HL-60/S4 (cell line): Measurements from ENCODE around the gene ERGIC3.

Experiments
- in situ Hi-C: fragments of 300-500 bp; cut with MboI; formaldehyde crosslinking; loops from 2 replicates; pipeline ENCODE4 v1.14.3; 2022; ENCODE audit warnings: low sequenced_read_pairs

ERGIC3 gene

DNA sequence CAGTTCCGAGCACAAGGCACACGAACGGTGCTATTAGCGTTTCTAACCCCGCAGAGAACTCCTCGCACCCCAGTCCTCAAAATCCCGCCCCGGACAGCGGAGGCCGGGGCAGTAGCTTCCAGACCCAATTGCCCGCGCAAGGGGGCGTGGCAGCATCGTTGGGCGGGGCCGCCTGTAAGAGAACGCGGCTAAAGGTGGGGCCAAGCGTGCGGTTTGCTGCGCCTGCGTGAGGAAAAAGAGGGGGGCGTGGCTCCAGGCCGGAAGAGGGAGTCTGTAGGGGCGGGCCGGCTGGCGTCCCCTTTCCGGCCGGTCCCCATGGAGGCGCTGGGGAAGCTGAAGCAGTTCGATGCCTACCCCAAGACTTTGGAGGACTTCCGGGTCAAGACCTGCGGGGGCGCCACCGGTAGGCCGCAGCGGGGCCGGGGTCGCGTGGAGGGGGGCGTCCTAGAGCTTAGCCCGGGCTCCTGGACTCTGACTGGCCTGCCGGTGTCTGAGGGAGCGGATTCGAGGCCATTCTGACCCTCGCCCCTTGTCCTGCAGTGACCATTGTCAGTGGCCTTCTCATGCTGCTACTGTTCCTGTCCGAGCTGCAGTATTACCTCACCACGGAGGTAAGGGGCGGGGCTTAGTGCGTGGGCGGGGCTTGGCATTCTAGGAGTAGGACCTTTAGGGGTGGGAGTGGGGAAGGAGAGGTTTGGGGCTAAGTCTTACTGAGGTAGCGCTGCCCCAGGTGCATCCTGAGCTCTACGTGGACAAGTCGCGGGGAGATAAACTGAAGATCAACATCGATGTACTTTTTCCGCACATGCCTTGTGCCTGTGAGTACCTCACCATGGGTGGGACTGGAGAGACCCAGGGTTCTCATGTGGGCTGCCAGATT is at the start of gene ERGIC3:
Gene ERGIC3 (plus strand): TSS at position 296 of the 880 bp plus-strand sequence. CDS start 20 bp downstream, at position 316.
- in situ Hi-C loops = no loop called here

DNA sequence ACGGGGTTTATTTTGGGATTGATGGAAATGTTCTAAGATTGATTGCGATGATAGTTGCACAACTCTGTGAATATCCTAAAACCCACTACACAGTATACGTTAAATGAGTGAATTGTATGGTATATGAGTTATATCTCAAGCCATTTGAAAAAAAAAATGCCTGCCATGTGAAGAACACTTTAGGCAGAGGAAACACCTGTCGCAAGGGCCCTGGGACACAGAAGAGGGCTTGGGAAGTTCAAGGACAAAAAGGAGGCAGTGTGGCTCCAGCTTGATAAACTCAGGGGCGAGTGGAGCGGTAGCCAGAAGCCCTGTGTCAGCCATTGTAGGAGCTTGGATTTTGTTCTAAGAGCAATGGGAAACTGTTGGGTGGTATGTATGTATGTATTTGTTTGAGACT is 49.5 kb upstream of the ERGIC3 start:
- in situ Hi-C loops = no loop called here

DNA sequence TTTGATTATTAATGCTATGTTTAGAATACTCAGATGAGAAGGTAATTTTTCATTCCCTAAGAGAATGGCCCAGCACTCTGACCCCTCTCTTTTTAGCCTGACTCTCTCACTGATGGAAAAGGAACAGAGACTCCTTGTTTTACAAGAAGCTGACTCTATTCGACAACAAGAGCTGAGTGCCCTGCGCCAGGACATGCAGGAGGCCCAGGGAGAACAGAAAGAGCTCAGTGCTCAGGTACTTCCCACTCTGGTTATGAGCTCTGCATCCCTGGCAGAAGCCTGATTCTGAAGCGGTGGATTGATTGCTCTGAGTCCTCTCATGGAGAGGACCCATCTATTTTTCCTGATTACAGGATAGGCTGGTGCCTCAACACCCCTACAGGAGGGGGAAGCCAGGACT is 45.4 kb upstream of the ERGIC3 start:
- in situ Hi-C loops = no loop called here

DNA sequence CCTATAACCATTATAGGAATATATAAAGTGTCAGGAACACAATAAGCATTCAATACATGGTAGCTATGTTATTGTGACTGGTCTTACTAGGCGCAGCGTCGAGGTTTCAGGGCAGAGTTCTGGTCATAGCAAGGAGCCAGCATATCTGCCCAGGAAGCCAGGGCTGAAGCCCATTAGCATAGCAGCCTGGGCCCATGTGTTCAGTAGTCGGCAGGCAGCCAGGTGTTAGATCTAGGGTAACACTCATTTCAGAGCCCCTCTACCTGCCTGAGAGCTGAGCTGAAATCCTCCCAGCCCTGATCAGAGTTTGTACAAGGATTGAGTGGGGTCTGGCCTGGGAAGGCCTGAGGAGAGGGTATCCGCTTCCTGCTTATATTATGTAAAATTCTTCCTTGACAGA is 44.6 kb upstream of the ERGIC3 start:
- in situ Hi-C loops = no loop called here

- in situ Hi-C loops = no loop called here
Observed at GRCh38 chr20:35497780-35498189, 44.1 kb upstream of the ERGIC3 start.

- in situ Hi-C loops = no loop called here
Observed at GRCh38 chr20:35499271-35499670, 42.6 kb upstream of the ERGIC3 start.

DNA sequence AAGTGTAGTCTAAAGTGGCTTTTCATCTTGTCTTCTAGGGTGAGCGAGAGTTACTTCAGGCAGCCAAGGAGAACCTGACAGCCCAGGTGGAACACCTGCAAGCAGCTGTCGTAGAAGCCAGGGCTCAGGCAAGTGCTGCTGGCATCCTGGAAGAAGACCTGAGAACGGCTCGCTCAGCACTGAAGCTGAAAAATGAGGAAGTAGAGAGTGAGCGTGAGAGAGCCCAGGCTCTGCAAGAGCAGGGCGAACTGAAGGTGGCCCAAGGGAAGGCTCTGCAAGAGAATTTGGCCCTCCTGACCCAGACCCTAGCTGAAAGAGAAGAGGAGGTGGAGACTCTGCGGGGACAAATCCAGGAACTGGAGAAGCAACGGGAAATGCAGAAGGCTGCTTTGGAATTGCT is 39.5 kb upstream of the ERGIC3 start:
- in situ Hi-C loops = no loop called here

DNA sequence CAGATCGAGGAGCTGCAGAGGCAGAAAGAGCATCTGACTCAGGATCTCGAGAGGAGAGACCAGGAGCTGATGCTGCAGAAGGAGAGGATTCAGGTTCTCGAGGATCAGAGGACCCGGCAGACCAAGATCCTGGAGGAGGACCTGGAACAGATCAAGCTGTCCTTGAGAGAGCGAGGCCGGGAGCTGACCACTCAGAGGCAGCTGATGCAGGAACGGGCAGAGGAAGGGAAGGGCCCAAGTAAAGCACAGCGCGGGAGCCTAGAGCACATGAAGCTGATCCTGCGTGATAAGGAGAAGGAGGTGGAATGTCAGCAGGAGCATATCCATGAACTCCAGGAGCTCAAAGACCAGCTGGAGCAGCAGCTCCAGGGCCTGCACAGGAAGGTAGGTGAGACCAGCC is 38.6 kb upstream of the ERGIC3 start:
- in situ Hi-C loops = no loop called here

DNA sequence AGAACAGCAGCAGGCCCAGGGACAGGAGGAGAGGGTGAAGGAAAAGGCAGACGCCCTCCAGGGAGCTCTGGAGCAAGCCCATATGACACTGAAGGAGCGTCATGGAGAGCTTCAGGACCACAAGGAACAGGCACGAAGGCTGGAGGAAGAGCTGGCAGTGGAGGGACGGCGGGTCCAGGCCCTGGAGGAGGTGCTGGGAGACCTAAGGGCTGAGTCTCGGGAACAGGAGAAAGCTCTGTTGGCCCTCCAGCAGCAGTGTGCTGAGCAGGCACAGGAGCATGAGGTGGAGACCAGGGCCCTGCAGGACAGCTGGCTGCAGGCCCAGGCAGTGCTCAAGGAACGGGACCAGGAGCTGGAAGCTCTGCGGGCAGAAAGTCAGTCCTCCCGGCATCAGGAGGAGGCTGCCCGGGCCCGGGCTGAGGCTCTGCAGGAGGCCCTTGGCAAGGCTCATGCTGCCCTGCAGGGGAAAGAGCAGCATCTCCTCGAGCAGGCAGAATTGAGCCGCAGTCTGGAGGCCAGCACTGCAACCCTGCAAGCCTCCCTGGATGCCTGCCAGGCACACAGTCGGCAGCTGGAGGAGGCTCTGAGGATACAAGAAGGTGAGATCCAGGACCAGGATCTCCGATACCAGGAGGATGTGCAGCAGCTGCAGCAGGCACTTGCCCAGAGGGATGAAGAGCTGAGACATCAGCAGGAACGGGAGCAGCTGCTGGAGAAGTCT is 37.9 kb upstream of the ERGIC3 start:
- in situ Hi-C loops = no loop called here

- in situ Hi-C loops = no loop called here
Observed at GRCh38 chr20:35504751-35505150, 37.1 kb upstream of the ERGIC3 start.

GRCh38 chr20:35506179-35506578 is 35.7 kb upstream of the ERGIC3 start:
- in situ Hi-C loops = no loop called here

GRCh38 chr20:35506872-35507638 is 34.8 kb upstream of the ERGIC3 start:
- in situ Hi-C loops = no loop called here

GRCh38 chr20:35508493-35509218 is 33.2 kb upstream of the ERGIC3 start:
- in situ Hi-C loops = no loop called here

DNA sequence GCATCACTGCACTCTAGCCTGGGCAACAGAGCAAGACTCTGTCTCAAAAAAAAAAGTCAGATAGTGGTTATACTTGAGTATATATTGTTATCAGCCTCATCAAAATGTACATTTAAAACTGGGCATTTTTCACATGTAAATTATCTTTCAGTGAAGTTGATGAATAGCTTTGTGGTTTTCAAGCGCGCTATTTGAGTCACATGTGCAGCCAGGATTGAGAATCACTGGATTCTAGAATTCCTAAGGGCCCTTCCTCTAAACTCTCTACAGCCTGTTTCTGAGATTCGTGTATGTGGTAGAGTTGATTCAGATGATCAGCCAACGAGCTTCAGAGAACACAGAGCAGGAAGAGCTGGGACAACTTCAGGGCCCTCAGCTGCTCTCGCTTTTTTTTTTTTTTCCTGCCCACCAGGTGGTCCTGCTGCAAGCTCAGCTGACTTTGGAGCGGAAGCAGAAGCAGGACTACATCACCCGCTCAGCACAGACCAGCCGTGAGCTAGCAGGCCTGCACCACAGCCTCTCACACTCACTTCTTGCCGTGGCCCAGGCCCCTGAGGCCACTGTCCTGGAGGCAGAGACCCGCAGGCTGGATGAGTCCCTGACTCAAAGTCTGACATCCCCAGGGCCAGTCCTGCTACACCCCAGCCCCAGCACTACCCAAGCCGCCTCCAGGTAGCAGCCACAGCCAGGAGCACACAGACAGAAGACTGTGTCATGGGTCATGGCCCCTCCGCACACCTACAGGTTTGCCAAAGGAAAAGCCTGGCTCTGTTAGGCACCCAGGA is 30.7 kb upstream of the ERGIC3 start:
- in situ Hi-C loops = no loop called here

- in situ Hi-C loops = no loop called here
Observed at GRCh38 chr20:35511814-35512420, 30.0 kb upstream of the ERGIC3 start.

DNA sequence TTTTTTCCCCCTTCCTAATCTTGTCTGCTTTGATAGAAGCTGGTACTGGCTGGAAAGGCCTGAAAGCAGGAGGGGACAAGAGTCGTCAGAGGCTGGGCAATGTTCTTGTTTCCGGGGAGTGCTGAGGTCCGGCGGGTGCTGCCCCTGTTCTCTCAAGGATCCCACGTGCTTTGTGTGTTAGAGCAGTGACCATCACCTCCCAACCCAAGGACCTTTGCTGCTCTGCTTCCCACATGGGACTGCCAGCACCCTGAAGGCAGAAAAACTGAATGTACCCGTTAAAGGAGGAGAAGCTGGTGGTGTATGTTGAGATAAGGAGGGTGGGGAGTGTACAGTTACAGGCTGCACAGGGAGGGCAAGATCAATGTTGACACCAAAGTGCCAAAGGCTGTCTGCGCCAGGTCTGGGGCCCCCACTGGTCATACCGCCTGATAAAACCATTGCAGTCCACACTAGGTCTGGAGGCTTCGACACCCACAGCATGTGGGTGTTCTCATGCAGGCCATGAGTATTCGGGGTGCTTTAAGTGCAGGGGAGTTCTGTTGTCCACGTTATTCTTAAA is 27.4 kb upstream of the ERGIC3 start:
- in situ Hi-C loops = no loop called here

GRCh38 chr20:35515341-35515740 is 26.5 kb upstream of the ERGIC3 start:
- in situ Hi-C loops = no loop called here

GRCh38 chr20:35515949-35516645 is 25.8 kb upstream of the ERGIC3 start:
- in situ Hi-C loops = no loop called here

DNA sequence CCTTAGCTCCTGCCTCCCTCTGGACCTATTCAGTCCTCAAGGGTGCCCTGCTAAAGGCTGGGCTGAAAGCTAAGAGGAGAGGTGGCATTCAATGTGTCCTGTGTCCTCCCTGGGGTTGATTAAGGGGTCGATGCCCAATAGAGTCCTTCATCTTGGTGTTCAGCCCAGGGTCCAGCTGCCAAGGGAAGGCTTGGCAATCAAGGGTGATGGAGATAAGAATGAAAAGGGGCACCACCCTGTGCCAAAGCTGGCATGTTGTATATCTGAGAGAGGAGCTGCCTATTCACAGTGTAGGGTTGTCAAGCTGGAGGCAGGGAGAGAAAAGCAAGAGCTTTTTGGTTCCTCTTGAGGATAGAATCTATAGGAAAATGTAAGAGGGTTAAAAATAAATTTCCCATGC is 24.8 kb upstream of the ERGIC3 start:
- in situ Hi-C loops = no loop called here
